AG04449 (cell line): ENCODE measurements around the gene SRP68.

ENCODE experiments used
- CTCF ChIA-PET: fragments of 350-600 bp; formaldehyde crosslinking; extraction: SDS; loops from one replicate; lab custom pipeline; 2021; ENCODE audit warnings: antibody characterized with exemption; lab: Yijun Ruan, JAX
- POLR2A ChIA-PET: fragments of 400-600, 350-600 bp; formaldehyde crosslinking; extraction: SDS; loops from one replicate; lab custom pipeline; 2020; ENCODE audit warnings: antibody characterized with exemption, inconsistent platforms; lab: Yijun Ruan, JAX
- DNase-seq: peaks from one replicate; pipeline ENCODE4 v3.0.0-alpha.2; 2010; ENCODE audit warnings: low read depth, low spot score
- H3K4me3 ChIP-seq: 2 replicates; pipeline ENCODE4 v1.5.1; 2011; ENCODE audit warnings: low read depth, mild to moderate bottlenecking, control low read depth, low read length
- CTCF ChIP-seq: IDR thresholded peaks from one replicate; pipeline ENCODE4 v1.5.1; 2011; ENCODE audit warnings: mild to moderate bottlenecking, moderate library complexity, low read length, control low read depth, inconsistent platforms; ENCODE audit not compliant: insufficient read depth; ENCODE audit errors: missing control alignments

SRP68 gene

GRCh38 chr17:76092526-76093413 lies 20.5 kb upstream of the SRP68 start:
- POLR2A ChIA-PET: interaction anchor here (4.1 kb wide), 1 partner anchor 12 kb away, joined by 17 read pairs; no protein-coding TSS in a partner anchor
- CTCF ChIA-PET: interaction anchor here (1.0 to 3.8 kb wide), 3 partner anchors 12 to 186 kb away, joined by 3 to 20 read pairs (median 3); no protein-coding TSS in a partner anchor
- no peak for TF ChIP-seq CTCF
- no peak overlapping the region for H3K4me3 ChIP-seq
- DNase-seq: no peak

- ChIA-PET CTCF (interaction anchor here (1.0 kb wide), 1 partner anchor 11 kb away, joined by 3 read pairs; no protein-coding TSS in a partner anchor), POLR2A (interaction anchor here (4.1 kb wide), 1 partner anchor 11 kb away, joined by 17 read pairs; no protein-coding TSS in a partner anchor)
- no peak for TF ChIP-seq CTCF
- no peak for DNase-seq
- H3K4me3 ChIP-seq: no peak overlapping the region
These were observed 19.4 kb upstream of the SRP68 start for GRCh38 chr17:76091526-76092286.

GRCh38 chr17:76090517-76091129 lies 18.3 kb upstream of the SRP68 start:
- DNase-seq: no peak
- CTCF ChIA-PET: no interaction called here
- no peak for TF ChIP-seq CTCF
- POLR2A ChIA-PET: interaction anchor here (1.7 kb wide), 1 partner anchor 9 kb away, joined by 3 read pairs; no protein-coding TSS in a partner anchor
- no peak overlapping the region for H3K4me3 ChIP-seq

GRCh38 chr17:76089680-76090516 lies 17.6 kb upstream of the SRP68 start:
- POLR2A ChIA-PET: interaction anchor here (1.7 kb wide), 1 partner anchor 9 kb away, joined by 3 read pairs; no protein-coding TSS in a partner anchor
- TF ChIP-seq CTCF: no peak
- DNase-seq: no peak
- no peak overlapping the region for H3K4me3 ChIP-seq
- CTCF ChIA-PET: no interaction called here

GRCh38 chr17:76088868-76089576 lies 16.7 kb upstream of the SRP68 start:
- no peak for DNase-seq
- TF ChIP-seq CTCF: no peak
- ChIA-PET POLR2A (interaction anchor here (1.7 kb wide), 1 partner anchor 8 kb away, joined by 3 read pairs; no protein-coding TSS in a partner anchor), CTCF (interaction anchor here (0.7 to 1.5 kb wide), 3 partner anchors 10 to 76 kb away, joined by 3 to 5 read pairs (median 3); no protein-coding TSS in a partner anchor)
- H3K4me3 ChIP-seq: no peak overlapping the region
